Measurements from ENCODE around the gene IFNB1. TPM values are rescaled to one million over a fixed set of nuclear protein-coding genes. Genes with fewer than 3 reads are reported as not detected.

IFNB1 gene
- total and polyA plus RNA-seq, 2 of the 4 experiments (the other 2 are of a cell fraction): not detected

DNA sequence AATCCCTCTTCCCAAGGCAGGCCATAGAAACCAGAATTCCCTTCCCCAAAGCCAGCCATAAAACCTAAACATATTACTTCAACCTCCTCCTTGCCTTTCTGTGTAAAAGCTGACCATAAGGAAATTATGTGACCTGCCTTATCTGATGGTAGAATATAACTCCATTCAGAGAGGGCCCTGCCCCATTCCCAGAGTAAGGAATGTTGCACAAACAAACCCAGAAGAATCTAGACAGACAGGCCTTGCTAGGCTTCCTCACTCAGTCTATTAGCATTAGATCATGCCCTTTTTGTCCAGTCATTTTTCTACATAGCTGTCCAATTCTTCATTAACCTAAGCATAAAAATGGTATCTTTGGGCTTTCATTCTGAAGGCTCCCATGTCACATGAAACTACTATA, 17.8 kb upstream of the IFNB1 start:
- Histone ChIP-seq H2BK120ac (ENCODE audit: low read depth, low read length) (no peak overlapping the region), H4K5ac (ENCODE audit: low read depth, low read length) (no peak overlapping the region), H3K23ac (ENCODE audit: low read depth, low read length) (no peak overlapping the region), H2AFZ (replicated peaks; ENCODE audit: low read length, poor library complexity) (no peak overlapping the region), H3K14ac (replicated peaks; ENCODE audit: low read depth, low read length) (no peak overlapping the region), H2BK5ac (ENCODE audit: low read depth, low read length, poor library complexity, severe bottlenecking) (no peak overlapping the region), H2BK20ac (ENCODE audit: low read depth, low read length) (no peak overlapping the region), H3K56ac (ENCODE audit: extremely low read depth, insufficient read depth, low read length) (no peak overlapping the region), H3K36me3 (ENCODE audit: control insufficient read depth, insufficient read depth, low read length) (no peaks in the 10 kb centered on the region), H3K4me3 (ENCODE audit: insufficient read depth, low read depth, low read length) (no peak overlapping the region), H3K4me1 (ENCODE audit: control insufficient read depth, insufficient read depth, low read length) (peaks cover 3% of the 10 kb centered on the region; the same call in 1 of the 2 replicates), H2AK9ac (replicated peaks; ENCODE audit: low read depth, low read length, poor library complexity) (no peak overlapping the region), H3K4ac (ENCODE audit: low read depth, low read length) (no peak overlapping the region), H2AK5ac (ENCODE audit: low read depth, low read length) (no peak overlapping the region), H3K9ac (ENCODE audit: low read depth, low read length) (no peak overlapping the region), H4K20me1 (ENCODE audit: insufficient read depth, low read length) (no peaks in the 10 kb centered on the region), H3K27me3 (ENCODE audit: control insufficient read depth, insufficient read depth, low read length) (peaks cover 2% of the 10 kb centered on the region; the same call in 1 of the 2 replicates), H3K4me2 (ENCODE audit: low read depth, low read length) (no peak overlapping the region), H3K9me1 (ENCODE audit: insufficient read depth, low read length) (peaks cover 2% of the 10 kb centered on the region; the same call in 1 of the 2 replicates), H4K91ac (ENCODE audit: insufficient read depth, low read depth, low read length) (no peak overlapping the region), H4K8ac (ENCODE audit: low read depth in 2 of 2, low read length in 2 of 2) (no peak overlapping the region), H3K27ac (ENCODE audit: insufficient read depth, low read length) (no peak overlapping the region), H3K18ac (ENCODE audit: low read depth, low read length) (no peak overlapping the region), H3K9me3 (ENCODE audit: control insufficient read depth, insufficient read depth, low read length) (no peaks in the 10 kb centered on the region), H3K79me1 (ENCODE audit: low read depth in 1 of 2, low read length in 2 of 2) (no peaks in the 10 kb centered on the region), H2BK15ac (ENCODE audit: low read depth, low read length) (no peak overlapping the region)
- dilution Hi-C loops (cut with HindIII; ENCODE audit: low sequenced_read_pairs, unreplicated experiment): no loop called here
- DNase-seq (no peak), ATAC-seq (ENCODE audit: low read depth) (peak; percentile 64)
- CTCF ChIA-PET: interaction anchor here (0.5 kb wide), 1 partner anchor 108 kb away, joined by 3 read pairs; no protein-coding TSS in a partner anchor
- POLR2A ChIA-PET (ENCODE audit: unreplicated experiment): no interaction called here
- TF ChIP-seq MAFK (IDR thresholded peaks at IDR 0.05; ENCODE audit: low read depth, low read length) (no peak), RFX5 (IDR thresholded peaks at IDR 0.05; ENCODE audit: low read depth, low read length) (no peak), POLR2A (IDR thresholded peaks at IDR 0.05; ENCODE audit: low read depth, low read length) (no peak), USF2 (IDR thresholded peaks at IDR 0.05; ENCODE audit: low read depth, low read length) (no peak), SMC3 (IDR thresholded peaks at IDR 0.05; ENCODE audit: low read depth, low read length) (no peak), RAD21 (IDR thresholded peaks at IDR 0.05; ENCODE audit: low read length) (no peak), FOS (IDR thresholded peaks at IDR 0.05; ENCODE audit: low read depth, low read length) (no peak), MAZ (IDR thresholded peaks at IDR 0.05; ENCODE audit: borderline replicate concordance, low read depth, low read length) (no peak), RCOR1 (IDR thresholded peaks at IDR 0.05; ENCODE audit: insufficient replicate concordance, low read length) (no peak), BHLHE40 (IDR thresholded peaks at IDR 0.05; ENCODE audit: low read depth, low read length) (no peak), CHD1 (IDR thresholded peaks at IDR 0.05; ENCODE audit: low read depth, low read length) (no peak), CEBPB (IDR thresholded peaks at IDR 0.05; ENCODE audit: low read depth, low read length) (no peak), MXI1 (IDR thresholded peaks at IDR 0.05; ENCODE audit: borderline replicate concordance, low read depth, low read length) (no peak)
- TF ChIP-seq, protein P1, sequence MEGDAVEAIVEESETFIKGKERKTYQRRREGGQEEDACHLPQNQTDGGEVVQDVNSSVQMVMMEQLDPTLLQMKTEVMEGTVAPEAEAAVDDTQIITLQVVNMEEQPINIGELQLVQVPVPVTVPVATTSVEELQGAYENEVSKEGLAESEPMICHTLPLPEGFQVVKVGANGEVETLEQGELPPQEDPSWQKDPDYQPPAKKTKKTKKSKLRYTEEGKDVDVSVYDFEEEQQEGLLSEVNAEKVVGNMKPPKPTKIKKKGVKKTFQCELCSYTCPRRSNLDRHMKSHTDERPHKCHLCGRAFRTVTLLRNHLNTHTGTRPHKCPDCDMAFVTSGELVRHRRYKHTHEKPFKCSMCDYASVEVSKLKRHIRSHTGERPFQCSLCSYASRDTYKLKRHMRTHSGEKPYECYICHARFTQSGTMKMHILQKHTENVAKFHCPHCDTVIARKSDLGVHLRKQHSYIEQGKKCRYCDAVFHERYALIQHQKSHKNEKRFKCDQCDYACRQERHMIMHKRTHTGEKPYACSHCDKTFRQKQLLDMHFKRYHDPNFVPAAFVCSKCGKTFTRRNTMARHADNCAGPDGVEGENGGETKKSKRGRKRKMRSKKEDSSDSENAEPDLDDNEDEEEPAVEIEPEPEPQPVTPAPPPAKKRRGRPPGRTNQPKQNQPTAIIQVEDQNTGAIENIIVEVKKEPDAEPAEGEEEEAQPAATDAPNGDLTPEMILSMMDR (conservative IDR thresholded peaks at IDR 0.05; ENCODE audit: low read depth, low read length): no peak
- intact Hi-C loops (cut with micrococcal nuclease): no loop called here
- BruUV-seq (replicated peaks): no TSS peak
- in situ Hi-C loops (cut with MboI; ENCODE audit: low sequenced_read_pairs): no loop called here

Measured in IMR-90 (cell line).